Naive thymus-derived CD8-positive, alpha-beta T cell (primary cell): Measurements from ENCODE around the gene SLC39A2. TPM values are rescaled to one million over a fixed set of nuclear protein-coding genes. Genes with fewer than 3 reads are reported as not detected.
"Not testable (repeated sequence)": the region's sequence is repeated elsewhere in the genome, so short reads cannot be mapped to it uniquely, and the experiment has no call there.

Experiments used
- ATAC-seq, 2 donors: fragments of 150-1000 bp; cut with Tn5 transposase in 1 of 2; sonication (Bioruptor Pico), chemical (Tn5 transposase) in 1 of 2; 1 replicate in 1 of 2; 2 replicates in 1 of 2; pipeline ENCODE4 v1.10.0; 2021; ENCODE audit warnings: mild to moderate bottlenecking in 2 of 2, moderate library complexity in 2 of 2
- POLR2A ChIA-PET: fragments of 350-600 bp; sonication (Branson Sonifier 250); formaldehyde crosslinking; loops from one replicate; lab custom pipeline; 2021; ENCODE audit warnings: antibody characterized with exemption; lab: Charles Lee
- DNase-seq, 10 donors: peaks; one replicate each; pipeline versions ENCODE4 v3.0.0 to v3.0.0-alpha.2; 2020 to 2022
- H3K27ac Mint-ChIP-seq, 10 donors: one replicate each; pipeline ENCODE4 v1.8.0; 2020 to 2022; ENCODE audit warnings: mild to moderate bottlenecking in 10 of 10, mixed read lengths in 10 of 10, moderate library complexity in 4 of 10, inconsistent platforms in 1 of 10
- H3K27me3 Mint-ChIP-seq, 5 donors: one replicate each; pipeline ENCODE4 v1.8.0; 2021 to 2022; ENCODE audit warnings: mixed read lengths in 5 of 5
- H3K36me3 Mint-ChIP-seq, 3 donors: one replicate each; pipeline ENCODE4 v1.8.0; 2020 to 2022; ENCODE audit warnings: mixed read lengths in 3 of 3, mild to moderate bottlenecking in 2 of 3, inconsistent platforms in 1 of 3
- H3K4me1 Mint-ChIP-seq, 4 donors: one replicate each; pipeline ENCODE4 v1.8.0; 2021 to 2022; ENCODE audit warnings: mixed read lengths in 4 of 4
- H3K4me3 Mint-ChIP-seq, 10 donors: one replicate each; pipeline ENCODE4 v1.8.0; 2020 to 2022; ENCODE audit warnings: mild to moderate bottlenecking in 10 of 10, mixed read lengths in 10 of 10, moderate library complexity in 6 of 10, inconsistent platforms in 1 of 10
- H3K9me3 Mint-ChIP-seq, 9 donors: one replicate each; pipeline ENCODE4 v1.8.0; 2020 to 2022; ENCODE audit warnings: mixed read lengths in 9 of 9, mild to moderate bottlenecking in 3 of 9, inconsistent platforms in 1 of 9, moderate library complexity in 1 of 9
- polyA plus RNA-seq, 3 donors: library from polyadenylated mRNA; unstranded; fragments of 300-500 nt; fragmentation: Illumina TruSeq; gene quantifications; one replicate each; pipeline ENCODE4 v1.2.3, GENCODE V29; 2021
- total RNA-seq, 8 experiments: library from RNA in 2 of 8; stranded (reverse) in 2 of 8; gene quantifications; one replicate each; pipeline ENCODE4 v1.2.3 and lab custom pipeline; 2021 to 2026

SLC39A2 gene
- total and polyA plus RNA-seq, 5 experiments from 2014 or later: 0.80 to 0.91 TPM; not detected in 3

DNA sequence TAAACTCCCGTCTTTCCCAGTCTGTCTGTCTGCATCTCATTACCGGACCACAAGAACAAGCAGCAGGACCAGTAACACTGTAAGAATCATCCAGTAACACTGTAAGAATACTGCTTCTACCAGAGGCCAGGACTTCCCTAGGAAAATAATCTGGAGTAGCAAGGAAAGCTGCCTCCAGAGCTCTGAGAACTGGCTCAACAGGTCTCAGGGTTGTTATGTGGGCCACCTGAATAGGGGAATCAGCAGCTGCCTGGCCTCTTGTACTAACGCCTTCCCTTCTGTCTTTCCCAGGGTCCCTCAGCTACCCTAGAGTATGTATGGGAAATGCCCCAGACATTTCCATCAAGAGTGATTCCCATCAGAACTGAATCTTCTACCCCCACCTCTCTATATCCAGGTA, 954 bp upstream of the SLC39A2 start:
- DNase-seq (no peak), ATAC-seq (no peak)
- Mint-ChIP-seq H3K27ac (peak overlapping the region in 6 of 10 donors; percentile 26 to 79 (median 40)), H3K36me3 (peaks cover 0 to 52% (median 16%) of the 10 kb centered on the region in 3 donors), H3K9me3 (no peaks in the 10 kb centered on the region), H3K4me1 (peaks cover 10 to 30% (median 20%) of the 10 kb centered on the region in 4 donors), H3K4me3 (peak overlapping the region in 1 of 10 donors; percentile 3), H3K27me3 (no peaks in the 10 kb centered on the region)
- POLR2A ChIA-PET: no interaction called here

DNA sequence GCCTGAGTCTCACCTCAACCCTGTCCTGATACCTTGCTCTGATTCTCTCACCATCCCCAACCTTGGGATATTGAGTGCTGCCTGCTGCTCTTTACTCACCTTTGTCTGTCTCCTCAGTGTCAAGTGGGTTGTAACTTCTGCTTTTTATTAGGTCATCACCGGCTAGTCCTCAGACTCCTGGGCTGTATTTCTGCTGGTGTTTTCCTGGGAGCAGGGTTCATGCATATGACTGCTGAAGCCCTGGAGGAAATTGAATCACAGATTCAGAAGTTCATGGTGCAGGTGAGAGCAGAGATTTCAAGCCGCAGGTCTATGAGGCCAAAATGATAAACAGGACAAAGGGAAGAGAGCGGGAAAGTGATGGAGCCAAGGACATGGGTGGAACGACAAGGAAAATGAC, 498 bp downstream of the SLC39A2 start:
- Mint-ChIP-seq H3K4me1 (peaks cover 10 to 27% (median 19%) of the 10 kb centered on the region in 4 donors), H3K9me3 (no peaks in the 10 kb centered on the region), H3K36me3 (peaks cover 0 to 37% (median 11%) of the 10 kb centered on the region in 3 donors), H3K27me3 (no peaks in the 10 kb centered on the region), H3K27ac (peak overlapping the region in 2 of 10 donors; percentile 26 to 49), H3K4me3 (no peak overlapping the region)
- no peak for DNase-seq
- POLR2A ChIA-PET: no interaction called here
- ATAC-seq: no peak

DNA sequence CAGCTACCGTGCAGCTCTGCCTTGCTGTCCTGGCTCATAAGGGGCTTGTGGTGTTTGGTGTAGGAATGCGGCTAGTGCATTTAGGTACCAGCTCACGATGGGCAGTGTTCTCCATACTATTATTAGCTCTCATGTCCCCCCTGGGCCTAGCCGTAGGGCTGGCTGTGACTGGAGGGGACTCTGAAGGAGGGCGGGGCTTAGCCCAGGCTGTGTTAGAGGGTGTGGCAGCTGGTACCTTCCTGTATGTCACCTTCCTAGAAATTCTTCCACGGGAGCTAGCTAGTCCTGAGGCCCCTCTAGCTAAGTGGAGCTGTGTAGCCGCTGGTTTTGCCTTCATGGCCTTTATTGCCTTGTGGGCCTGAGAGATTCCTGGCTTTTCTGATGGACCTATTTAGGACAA, 2.1 kb downstream of the SLC39A2 start:
- H3K4me3 Mint-ChIP-seq: no peak overlapping the region
- ATAC-seq (no peak), DNase-seq (no peak)
- no peaks in the 10 kb centered on the region for H3K27me3 Mint-ChIP-seq
- H3K4me1 Mint-ChIP-seq: peaks cover 6 to 21% (median 12%) of the 10 kb centered on the region in 4 donors
- H3K27ac Mint-ChIP-seq: no peak overlapping the region
- H3K9me3 Mint-ChIP-seq: no peaks in the 10 kb centered on the region
- POLR2A ChIA-PET: no interaction called here
- peaks cover 0 to 21% (median 2%) of the 10 kb centered on the region in 3 donors for H3K36me3 Mint-ChIP-seq

DNA sequence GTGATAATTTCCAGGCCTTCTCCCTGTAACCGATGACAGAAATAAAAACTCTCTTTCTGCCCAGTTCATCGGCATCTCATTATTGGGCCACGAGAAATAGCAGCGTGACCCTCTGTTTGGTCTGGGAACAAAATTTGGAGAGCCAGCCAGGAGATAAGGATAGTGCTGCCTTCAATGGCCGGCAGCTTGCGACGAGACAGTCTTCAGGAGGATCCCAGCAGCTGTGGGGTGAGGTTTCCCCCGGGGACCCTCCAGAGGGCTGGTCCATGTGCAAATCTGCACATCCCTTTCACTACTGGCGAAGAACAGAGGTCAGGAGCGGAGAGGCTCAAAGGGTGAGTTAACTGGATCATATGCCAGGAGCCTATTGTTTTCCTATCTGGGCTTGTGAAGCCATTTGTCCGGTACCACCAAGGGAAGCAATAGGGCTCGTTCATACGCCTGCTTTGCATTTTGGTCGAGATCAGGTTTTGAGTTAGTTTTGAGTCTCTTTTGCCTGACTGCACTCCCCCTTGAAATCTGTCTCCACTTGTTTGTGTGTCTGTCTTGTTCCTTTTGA, 4.8 kb downstream of the SLC39A2 start:
- DNase-seq (no peak), ATAC-seq (no peak)
- Mint-ChIP-seq H3K4me3 (no peak overlapping the region), H3K4me1 (peaks cover 0 to under 1% (median 0%) of the 10 kb centered on the region in 4 donors), H3K9me3 (no peaks in the 10 kb centered on the region), H3K36me3 (no peaks in the 10 kb centered on the region), H3K27me3 (no peaks in the 10 kb centered on the region), H3K27ac (no peak overlapping the region)
- POLR2A ChIA-PET: no interaction called here

DNA sequence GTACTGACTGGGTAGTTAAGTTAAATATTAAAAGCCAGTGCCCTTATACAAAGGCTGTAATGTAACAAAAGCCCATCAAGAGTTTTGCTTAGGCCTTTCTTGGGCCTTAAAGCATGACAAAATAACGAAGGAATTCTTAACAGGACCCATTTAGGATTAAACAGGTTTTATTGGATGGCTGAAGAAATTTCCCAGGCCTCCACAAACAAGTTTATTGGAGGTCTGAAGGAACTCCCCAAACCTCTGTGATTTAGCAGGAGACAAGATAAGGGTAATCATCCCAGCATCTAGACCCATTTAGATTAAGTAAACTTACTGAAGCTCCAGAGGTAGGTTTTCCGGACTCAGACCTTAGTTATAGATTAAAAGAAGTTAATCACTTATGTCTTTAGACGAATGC, 10.6 kb downstream of the SLC39A2 start:
- ATAC-seq, DNase-seq, H3K36me3 Mint-ChIP-seq, H3K9me3 Mint-ChIP-seq, H3K4me1 Mint-ChIP-seq, H3K4me3 Mint-ChIP-seq, H3K27ac Mint-ChIP-seq, POLR2A ChIA-PET: not testable (repeated sequence)
- H3K27me3 Mint-ChIP-seq: peaks cover 11 to 29% (median 15%) of the 10 kb centered on the region in 5 donors

DNA sequence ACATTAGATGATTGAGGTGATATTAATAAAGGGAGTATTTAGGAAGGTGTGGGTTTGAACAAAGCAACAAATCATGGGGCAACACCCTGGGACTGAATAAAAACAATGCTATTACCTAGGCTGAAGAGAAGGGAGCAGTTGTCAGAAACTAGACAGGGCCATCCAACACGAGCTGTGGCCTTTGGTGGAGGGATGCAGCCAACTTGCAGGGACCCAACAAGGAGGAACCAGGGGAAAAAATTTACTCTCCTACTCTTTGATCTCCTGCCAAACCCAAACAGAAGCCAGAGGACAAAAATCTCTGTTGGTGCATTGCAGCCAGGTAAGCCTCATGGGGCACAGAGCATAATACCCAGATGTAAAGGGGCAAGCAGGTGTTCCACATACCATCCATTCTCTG, 12.0 kb downstream of the SLC39A2 start:
- peaks cover 0 to 2% (median under 1%) of the 10 kb centered on the region in 4 donors for H3K4me1 Mint-ChIP-seq
- no peak overlapping the region for H3K27ac Mint-ChIP-seq
- H3K4me3 Mint-ChIP-seq: no peak overlapping the region
- H3K27me3 Mint-ChIP-seq: peaks cover 11 to 29% (median 15%) of the 10 kb centered on the region in 5 donors
- ATAC-seq (no peak), DNase-seq (no peak)
- no peaks in the 10 kb centered on the region for H3K36me3 Mint-ChIP-seq
- H3K9me3 Mint-ChIP-seq: no peaks in the 10 kb centered on the region
- POLR2A ChIA-PET: no interaction called here

DNA sequence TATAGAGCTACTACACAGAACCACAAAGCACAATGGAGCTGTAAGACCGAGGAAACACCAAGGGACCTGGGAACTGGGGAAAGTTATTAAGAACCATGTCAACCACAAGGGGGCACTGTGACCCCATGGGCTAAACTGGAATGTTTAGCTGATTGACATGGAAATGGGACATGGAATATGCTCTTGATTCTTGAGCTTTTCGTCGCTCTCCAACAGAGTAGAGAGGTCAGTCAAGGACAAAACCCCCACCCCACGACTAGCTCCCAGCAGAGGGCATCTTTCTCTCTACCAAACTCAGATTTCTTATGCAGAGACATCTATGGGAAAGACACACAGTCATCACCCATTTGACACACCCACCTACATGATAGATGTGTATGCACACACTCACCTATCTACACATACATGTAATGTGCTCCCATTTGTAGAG, 15.7 kb downstream of the SLC39A2 start:
- Mint-ChIP-seq H3K27me3 (peaks cover 11 to 29% (median 15%) of the 10 kb centered on the region in 5 donors), H3K4me3 (no peak overlapping the region), H3K9me3 (no peaks in the 10 kb centered on the region), H3K4me1 (peaks cover 0 to 2% (median under 1%) of the 10 kb centered on the region in 4 donors), H3K36me3 (peaks cover 0 to 23% (median 6%) of the 10 kb centered on the region in 3 donors), H3K27ac (no peak overlapping the region)
- POLR2A ChIA-PET: interaction anchor here (1.0 to 2.4 kb wide), 6 partner anchors 10 to 95 kb away, joined by 3 to 15 read pairs (median 10); partner anchors contain the start of gene NDRG2
- ATAC-seq (peak; percentile 83 to 95), DNase-seq (peak; percentile 66 to 88 (median 78))

DNA sequence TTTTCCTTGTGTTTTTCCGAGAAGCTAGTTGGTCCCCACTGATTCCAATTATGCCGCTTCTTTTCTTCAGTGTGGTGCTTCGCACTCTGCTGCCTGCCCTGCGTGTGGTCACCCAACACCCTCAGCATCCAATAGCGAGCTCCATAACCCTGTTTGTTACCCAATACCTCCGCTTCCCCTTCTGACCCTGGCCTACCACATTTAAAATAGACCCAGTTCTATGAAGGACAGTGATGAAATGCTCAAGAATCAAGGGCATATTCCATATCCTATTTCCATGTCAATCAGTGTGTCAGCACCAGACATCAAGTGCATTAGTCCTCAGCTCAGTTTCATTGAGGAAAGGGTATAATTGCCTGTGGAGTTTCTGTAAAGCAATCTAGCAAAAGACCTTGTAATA, 16.2 kb downstream of the SLC39A2 start:
- H3K4me3 Mint-ChIP-seq: no peak overlapping the region
- no peak for DNase-seq
- no peaks in the 10 kb centered on the region for H3K9me3 Mint-ChIP-seq
- POLR2A ChIA-PET: interaction anchor here (1.0 to 2.4 kb wide), 6 partner anchors 9 to 94 kb away, joined by 3 to 15 read pairs (median 10); partner anchors contain the start of gene NDRG2
- peaks cover 11 to 29% (median 15%) of the 10 kb centered on the region in 5 donors for H3K27me3 Mint-ChIP-seq
- peaks cover 0 to 28% (median 6%) of the 10 kb centered on the region in 3 donors for H3K36me3 Mint-ChIP-seq
- ATAC-seq: no peak
- no peak overlapping the region for H3K27ac Mint-ChIP-seq
- H3K4me1 Mint-ChIP-seq: peaks cover 0 to 2% (median under 1%) of the 10 kb centered on the region in 4 donors

DNA sequence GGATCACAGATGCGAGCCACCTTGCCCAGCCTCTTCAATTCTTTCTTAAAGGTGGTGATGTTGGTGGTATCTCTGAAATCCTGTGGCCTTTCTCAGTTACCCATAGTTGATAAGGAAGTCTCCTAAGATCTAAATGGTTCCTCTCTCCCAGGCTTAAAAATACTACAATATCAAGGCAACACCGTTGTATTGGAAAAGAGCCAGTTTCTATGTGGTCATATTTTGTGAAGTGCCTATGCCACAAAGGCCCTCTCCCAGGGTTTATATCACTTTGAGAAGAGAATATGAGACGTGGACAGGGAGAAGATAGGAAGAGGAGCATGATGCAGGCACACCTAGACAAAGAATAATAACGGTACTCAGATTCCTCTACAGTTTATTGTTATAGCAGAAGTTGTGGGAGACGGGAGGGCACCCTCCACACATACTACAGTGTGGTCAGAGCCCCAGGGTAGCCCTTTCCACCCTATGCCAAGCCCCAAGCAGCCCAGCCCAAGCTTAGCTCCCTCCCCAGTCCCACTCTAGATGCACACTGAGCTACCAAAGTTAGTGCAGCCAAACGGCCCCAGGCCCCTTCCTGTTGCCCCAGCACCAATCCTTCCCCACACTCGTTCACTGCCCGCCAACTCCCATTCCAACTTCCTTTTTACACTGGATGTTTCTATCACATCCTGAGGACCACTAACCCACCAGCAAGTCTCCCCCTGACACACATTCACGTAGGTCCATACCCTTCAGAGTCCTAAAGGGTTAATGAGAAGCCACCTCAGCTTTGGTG, 17.5 kb downstream of the SLC39A2 start:
- POLR2A ChIA-PET: interaction anchor here (0.8 to 1.4 kb wide), 2 partner anchors 27 to 88 kb away, joined by 3 to 4 read pairs; no protein-coding TSS in a partner anchor
- DNase-seq: no peak
- Mint-ChIP-seq H3K9me3 (no peaks in the 10 kb centered on the region), H3K4me3 (no peak overlapping the region), H3K27me3 (peaks cover 9 to 25% (median 12%) of the 10 kb centered on the region in 5 donors), H3K27ac (peak overlapping the region in 1 of 10 donors; percentile 22), H3K4me1 (peaks cover 0 to 2% (median under 1%) of the 10 kb centered on the region in 4 donors), H3K36me3 (peaks cover 0 to 41% (median 8%) of the 10 kb centered on the region in 3 donors)
- no peak for ATAC-seq

DNA sequence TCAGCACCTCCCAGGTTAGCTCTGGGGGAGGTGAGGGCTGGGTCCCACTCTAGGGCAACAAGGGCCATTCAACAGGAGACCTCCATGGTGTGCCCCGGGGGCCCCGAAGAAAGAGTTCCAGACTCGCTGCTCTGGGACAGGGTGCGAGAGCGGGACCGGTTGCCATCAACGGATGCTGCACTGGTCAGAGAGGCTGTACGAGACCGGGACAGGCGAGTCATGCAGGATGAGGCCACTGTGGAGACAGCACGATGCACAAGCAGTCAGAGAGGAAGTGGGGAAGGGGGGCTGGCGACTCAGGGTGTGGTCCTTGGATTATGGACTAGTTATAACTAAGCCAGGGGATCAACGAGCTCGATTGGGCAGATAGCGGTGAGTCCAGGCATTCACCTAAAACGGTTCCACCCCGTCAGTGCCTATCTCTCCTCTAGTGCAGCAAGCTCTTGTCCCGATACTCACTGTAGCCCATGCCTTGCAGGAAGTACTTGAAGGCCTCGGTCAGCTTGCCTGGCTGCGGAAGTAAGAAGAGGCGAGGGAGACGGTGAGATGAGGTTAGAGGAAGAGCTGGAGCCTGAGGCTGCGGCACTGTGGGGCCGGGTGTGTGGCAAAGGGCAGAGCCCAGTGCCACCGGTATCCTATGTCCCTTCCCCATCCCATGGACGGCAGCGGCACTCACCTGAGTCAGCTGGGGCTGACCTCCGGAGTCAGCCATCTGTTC, 18.6 kb downstream of the SLC39A2 start:
- H3K4me1 Mint-ChIP-seq: peaks cover 7 to 10% (median 8%) of the 10 kb centered on the region in 4 donors
- peak overlapping the region in 1 of 10 donors; percentile 50 for H3K27ac Mint-ChIP-seq
- H3K27me3 Mint-ChIP-seq: peaks cover 2 to 14% (median 6%) of the 10 kb centered on the region in 5 donors
- DNase-seq: no peak
- POLR2A ChIA-PET: interaction anchor here (0.8 to 1.4 kb wide), 2 partner anchors 26 to 87 kb away, joined by 3 to 4 read pairs; no protein-coding TSS in a partner anchor
- no peak overlapping the region for H3K4me3 Mint-ChIP-seq
- peaks cover 0 to 45% (median 8%) of the 10 kb centered on the region in 3 donors for H3K36me3 Mint-ChIP-seq
- ATAC-seq: no peak
- no peaks in the 10 kb centered on the region for H3K9me3 Mint-ChIP-seq

DNA sequence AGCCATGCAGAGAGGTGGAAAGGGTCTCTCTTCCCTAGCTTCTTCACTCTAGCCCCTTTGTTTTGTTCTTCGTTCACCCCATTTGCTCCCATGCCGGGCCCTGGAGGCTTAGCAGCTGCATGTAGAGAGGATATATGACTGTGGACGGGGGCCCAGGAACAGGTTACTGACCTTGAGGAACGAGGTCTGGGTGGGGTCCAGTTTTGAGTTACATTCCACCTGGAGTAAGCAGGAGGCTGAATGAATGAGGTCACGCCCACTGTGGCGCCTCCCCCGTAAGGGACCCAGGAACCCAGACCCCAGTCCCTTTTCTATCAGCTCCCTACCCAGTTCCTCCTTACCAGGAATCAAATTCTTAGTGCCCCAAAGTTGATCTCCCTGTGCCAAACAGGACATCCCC, 19.2 kb downstream of the SLC39A2 start:
- Mint-ChIP-seq H3K27ac (peak overlapping the region in 2 of 10 donors; percentile 50 to 51), H3K4me3 (no peak overlapping the region), H3K4me1 (peaks cover 13 to 14% (median 14%) of the 10 kb centered on the region in 4 donors), H3K36me3 (peaks cover 0 to 45% (median 8%) of the 10 kb centered on the region in 3 donors), H3K27me3 (peaks cover 0 to 13% (median 2%) of the 10 kb centered on the region in 5 donors), H3K9me3 (no peaks in the 10 kb centered on the region)
- DNase-seq (no peak), ATAC-seq (no peak)
- POLR2A ChIA-PET: interaction anchor here (1.4 kb wide), 1 partner anchor 86 kb away, joined by 4 read pairs; no protein-coding TSS in a partner anchor

DNA sequence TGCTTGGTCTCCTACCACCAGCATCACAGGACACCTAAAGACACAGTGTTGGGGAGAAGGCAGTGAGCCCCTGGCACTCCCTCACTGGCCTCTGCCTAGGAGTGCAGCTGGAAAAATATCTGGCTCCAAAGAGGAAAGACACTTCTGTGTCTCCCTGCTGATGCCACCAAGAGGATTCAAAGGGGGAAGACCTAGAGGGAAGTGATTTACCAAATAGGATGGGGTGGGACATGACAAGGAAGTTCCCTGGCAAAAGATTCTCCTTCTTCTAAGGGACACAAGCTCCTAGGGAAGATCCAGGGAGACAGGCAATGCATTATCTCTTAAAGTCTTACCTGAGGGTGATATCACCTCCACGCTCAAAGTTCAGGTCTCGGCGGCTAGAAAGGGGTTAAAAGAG, 19.7 kb downstream of the SLC39A2 start:
- Mint-ChIP-seq H3K27ac (peak overlapping the region in 1 of 10 donors; percentile 51), H3K27me3 (peaks cover 0 to 13% (median 2%) of the 10 kb centered on the region in 5 donors), H3K4me1 (peaks cover 14 to 18% (median 18%) of the 10 kb centered on the region in 4 donors), H3K9me3 (no peaks in the 10 kb centered on the region), H3K36me3 (peaks cover 0 to 45% (median 8%) of the 10 kb centered on the region in 3 donors), H3K4me3 (no peak overlapping the region)
- no peak for DNase-seq
- POLR2A ChIA-PET: no interaction called here
- ATAC-seq: no peak
